ENCODE measurements around the gene PYGB.
"Not testable (repeated sequence)": the region's sequence is repeated elsewhere in the genome, so short reads cannot be mapped to it uniquely, and the experiment has no call there.

The PYGB gene

GRCh38 chr20:25314497-25315417 lies 66.9 kb downstream of the PYGB start:
- no peak for DNase-seq

DNA sequence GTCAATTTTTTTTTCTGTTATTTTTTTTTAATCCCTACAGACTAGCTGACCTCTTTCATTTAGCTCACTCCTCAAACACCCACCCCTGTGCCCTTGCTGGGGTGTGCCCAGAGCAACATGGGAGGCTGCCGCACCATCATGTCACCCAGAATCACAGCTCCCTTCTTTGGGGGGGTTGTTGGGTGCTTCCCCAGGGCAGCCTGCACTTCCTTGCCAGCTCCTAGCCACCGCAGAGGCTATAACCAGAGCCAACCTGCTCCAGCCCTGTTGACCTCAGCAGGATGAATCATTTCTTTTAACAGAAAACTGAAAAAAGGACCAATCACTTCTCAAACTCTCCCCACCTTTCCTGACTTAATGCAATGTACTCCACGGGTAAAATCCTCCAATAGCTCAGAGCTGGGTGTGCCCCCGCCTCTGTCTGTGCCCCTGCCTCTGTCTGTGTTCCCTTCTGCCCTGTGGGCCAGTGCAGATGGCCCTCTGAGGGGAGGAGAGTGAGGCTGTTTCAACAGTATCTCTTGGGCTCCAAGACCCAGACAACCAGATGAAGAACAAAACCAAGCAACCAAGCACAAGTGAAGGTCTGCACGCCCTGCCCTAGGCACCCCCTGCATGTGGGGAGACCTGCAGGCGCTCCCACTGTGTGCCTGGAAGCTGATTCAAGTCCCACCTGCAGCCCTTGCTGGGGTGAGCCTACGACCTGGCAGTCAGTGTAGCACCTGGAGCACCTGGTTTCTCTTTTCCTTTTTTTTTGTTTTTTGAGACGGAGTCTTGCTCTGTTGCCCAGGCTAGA lies 67.7 kb downstream of the PYGB start:
- DNase-seq, result no peak

DNA sequence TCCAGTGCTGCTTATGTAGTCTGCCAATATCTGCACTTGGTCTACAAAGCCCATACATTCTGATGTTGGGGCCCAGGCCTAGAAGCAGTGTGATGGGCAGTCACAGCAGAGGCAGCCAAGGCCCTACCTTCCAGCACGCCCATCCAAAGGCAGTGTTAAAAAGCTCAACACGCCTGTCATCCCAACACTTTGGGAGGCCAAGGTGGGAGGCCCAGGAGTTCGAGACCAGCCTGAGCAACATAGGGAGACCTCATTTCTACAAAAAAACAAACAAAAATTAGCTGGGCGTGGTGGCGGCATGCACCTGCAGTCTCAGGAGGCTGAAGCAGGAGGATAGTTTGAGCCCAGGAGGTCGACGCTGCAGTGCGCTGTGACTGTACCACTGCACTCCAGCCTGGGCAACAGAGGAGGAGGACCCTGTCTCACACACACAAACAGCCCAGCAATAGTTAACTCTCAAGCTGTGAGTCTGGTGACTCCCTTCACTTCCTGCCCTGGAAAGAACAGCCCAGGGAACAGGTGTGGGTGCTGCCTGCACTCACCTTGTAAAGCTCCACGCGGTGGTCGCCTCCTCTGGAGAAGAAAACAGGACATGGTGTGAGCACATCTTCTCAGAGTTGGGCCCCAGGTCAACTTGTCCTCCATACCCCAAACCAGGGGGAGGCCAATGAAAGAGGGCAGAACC lies 68.8 kb downstream of the PYGB start:
- DNase-seq, result no peak

DNA sequence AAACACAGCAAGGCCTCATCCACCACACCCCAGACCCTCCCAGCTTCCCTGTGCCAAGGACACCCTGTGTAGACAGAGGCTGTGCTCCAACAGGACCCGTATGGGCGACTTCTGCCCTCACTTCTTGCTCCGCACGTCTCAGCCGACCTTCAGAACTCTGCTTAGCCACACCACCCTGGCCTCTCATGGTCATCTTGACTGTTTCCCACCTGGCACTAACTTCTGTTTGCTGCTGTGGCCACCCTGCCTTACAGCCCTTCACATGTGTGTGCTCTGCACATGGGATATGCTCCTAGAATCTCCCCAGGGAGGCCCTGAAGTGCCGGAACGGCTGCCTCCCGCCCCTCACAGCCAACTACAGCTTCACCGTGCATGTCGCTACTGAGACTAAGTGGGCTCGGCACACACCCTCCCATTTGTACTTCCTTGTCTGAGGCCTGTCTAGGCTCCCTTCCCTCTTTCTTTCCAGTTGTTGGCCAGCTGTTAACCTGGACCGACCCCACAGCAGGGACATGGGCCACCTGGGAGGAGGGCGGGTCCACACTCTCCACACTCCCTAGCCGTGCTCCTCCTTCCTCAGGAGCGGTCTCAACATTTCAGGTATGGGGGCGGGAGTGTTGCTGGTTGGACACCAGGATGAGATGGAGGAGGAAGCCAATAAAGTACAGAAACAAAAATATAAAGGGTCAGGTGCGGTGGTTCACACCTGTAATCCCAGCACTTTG lies 69.6 kb downstream of the PYGB start:
- DNase-seq, result no peak

- DNase-seq, result no peak
Measured at GRCh38 chr20:25318471-25319240, 70.8 kb downstream of the PYGB start.

DNA sequence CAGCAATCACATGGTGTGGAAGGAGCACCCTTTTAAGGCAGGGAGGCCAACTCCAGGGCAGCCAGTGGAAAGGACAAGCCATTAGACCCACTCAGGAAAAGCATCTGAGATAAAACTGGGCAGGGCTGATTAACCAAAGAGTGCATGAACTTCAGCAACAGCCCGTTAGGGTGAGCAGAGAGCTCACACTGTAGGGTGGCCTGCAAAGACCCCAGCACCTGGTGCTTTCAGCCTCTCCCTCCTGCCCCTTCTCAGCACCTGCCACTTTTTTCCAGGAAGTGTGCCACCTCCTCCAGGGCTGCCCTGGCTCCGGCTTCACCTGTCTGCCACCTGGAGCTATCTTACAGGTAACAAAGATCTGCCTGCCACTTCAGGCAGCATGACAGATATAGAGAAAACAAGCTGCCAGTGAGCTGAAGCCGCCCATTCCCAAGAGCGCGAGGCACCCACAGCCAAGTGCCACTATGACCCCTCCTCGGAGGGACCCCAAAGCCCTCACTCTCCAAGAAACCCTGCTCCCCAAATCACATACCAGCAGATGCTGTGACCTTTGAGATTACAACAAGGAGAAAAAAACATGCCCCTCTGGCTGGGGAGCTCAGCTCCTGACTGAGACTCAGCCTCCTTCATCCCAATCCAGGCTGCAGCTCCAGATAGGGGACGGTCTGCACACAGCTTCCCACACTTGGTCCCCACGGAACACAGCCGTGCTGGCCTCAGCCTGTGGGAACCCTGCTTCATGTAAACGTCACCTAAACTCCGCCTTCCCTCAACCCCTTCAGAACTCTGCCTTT lies 71.6 kb downstream of the PYGB start:
- no peak for DNase-seq

- DNase-seq, result no peak
Measured at GRCh38 chr20:25320035-25320800, 72.3 kb downstream of the PYGB start.

GRCh38 chr20:25321262-25321831 lies 73.5 kb downstream of the PYGB start:
- DNase-seq, result no peak

DNA sequence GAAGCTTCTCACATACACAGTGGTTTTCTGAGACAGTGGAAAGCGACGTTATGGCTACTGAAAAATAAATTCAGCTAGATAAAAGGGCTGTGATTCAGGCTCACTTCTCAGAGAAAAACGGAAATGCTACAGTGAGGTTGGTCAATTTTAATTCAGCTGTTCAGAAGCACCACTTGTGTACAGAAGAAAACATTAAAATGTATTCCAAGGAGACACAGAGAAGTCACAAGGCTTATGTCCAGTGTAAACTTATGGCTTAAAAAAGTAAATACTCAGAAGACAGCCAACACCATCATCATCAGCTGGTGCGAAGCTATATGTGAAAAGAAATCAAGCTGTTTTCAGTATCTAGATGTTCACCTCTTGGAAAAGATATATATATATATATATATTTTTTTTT lies 74.1 kb downstream of the PYGB start:
- no peak for DNase-seq

DNA sequence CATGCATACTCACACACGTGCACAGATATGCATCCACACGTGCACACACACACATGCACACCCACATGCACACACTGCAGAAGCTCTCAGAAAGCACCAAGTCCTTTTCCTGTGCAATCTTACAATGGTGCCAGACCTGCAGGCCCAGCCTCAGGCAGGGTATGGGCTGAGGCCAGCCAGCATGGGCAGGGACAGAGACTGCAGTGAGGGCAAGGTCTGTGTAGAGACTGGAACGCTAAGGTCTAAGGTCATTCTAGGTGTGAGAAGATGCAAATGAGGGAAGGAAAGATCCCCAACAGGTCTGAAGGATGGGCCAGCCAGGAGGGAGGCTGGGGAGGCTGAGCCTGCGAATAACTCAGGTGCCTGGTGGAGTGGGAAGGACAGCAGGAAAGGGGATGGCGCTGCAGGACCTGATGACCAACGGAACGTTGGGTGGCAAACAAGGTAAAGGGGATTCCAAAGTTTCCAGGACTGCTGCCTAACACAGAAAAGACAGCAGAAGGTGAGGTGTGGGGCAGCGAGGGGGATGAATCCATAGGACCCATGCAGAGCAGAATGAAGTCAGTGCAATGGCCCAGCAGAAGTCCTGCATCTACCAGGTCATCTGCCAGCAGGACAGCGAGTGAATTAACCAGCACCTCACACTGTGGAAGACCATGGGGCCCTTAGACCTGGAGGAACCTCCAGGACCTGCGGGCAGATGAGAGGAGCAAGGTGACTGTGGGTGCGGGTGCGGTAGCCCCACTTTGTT lies 75.8 kb downstream of the PYGB start:
- DNase-seq, result no peak

DNA sequence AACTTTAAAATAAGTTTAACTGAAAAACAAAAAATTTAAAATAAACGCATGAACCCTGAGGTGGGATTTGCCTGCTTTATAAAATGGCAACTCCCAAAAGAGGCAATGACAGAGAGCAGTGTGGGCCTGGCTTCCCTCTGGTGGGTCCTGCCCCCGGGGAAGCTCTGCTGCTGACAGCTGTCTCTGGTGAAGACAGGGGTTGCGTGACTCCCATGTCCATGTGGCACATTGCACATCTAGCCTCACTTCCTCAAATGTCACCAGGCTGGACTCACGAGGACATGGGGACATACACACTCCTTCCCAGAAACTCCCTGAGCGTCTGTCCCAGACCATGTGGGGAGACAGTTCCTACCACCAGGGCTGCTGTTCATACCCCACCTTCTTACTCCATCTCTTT lies 76.5 kb downstream of the PYGB start:
- DNase-seq, result no peak

DNA sequence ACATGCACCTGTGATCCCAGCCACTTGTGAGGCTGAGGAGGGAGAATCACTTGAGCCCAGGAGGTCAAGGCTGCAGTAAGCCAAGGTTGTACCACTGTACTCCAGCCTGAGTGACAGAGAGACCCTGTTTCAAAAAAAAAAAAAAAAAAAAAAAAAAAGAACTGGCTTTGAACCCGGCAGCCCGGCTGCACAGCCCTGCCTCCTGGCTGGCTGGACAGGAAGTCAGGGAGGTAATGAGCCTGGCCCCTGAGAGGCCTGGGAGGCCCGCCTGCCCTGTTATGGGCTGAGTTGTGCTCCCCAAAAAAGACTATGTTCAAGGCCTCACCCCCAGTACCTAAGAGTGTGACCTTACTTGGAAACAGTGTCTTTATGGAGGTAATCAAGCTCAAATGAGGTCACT lies 77.2 kb downstream of the PYGB start:
- no peak for DNase-seq

- DNase-seq, result no peak
Measured at GRCh38 chr20:25325997-25326396, 78.1 kb downstream of the PYGB start.

- no peak for DNase-seq
Measured at GRCh38 chr20:25327521-25328235, 79.8 kb downstream of the PYGB start.

- no peak for DNase-seq
Measured at GRCh38 chr20:25328954-25329498, 81.1 kb downstream of the PYGB start.

- DNase-seq, result not testable (repeated sequence)
Measured at GRCh38 chr20:25334972-25335371, 87.1 kb downstream of the PYGB start.

DNA sequence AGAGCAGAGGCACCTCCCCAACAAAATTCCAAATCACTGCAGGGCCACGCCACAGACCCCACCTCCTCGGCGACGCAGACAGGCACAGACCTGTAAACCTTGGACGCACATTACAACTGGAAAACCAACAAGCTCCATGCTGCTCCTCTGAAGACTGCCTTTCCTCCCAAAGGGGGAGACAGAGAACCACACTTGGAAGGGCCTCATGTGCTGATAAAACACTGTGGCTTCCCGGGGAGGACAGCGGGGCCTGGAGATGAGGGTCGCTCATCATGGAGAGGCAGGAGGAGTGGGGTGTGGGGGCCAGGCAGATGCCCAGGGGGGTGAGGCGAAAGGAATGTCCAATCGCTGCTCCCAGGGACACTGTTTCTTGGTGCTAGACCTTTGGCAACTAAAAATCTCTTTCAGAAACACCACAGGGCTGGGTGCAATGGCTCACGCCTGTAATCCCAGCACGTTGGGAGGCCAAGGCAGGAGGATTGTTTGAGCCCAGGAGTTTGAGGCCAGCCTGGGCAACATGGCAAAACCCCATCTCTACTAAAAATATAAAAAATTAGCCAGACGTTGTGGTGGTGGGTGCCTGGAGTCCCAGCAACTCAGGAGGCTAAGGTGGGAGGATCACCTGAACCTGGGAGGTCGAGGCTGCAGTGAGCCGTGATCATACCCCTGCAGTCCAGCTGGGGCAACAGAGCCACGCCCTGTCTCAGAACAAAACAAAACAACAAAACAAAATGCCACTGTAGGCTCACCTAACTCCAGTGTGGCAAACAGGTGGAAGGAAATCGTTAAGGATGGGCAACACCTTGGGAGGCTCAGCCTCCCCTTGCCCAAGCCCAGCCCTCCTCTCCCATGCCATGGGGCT lies 88.9 kb downstream of the PYGB start:
- DNase-seq, result no peak

Data from NCI-H446 (cell line).